Activated CD8-positive, alpha-beta memory T cell treated with anti-CD3 and anti-CD28 coated beads for 4 hours (primary cell): ENCODE data around the gene FXR2.
A peak's percentile ranks its signal among the peaks of the same experiment; 100 is the strongest.
"Not testable (repeated sequence)": the region's sequence is repeated elsewhere in the genome, so short reads cannot be mapped to it uniquely, and the experiment has no call there.

ENCODE experiments used
- DNase-seq, 2 donors: peaks; one replicate each; pipeline ENCODE4 v3.0.0-alpha.2; 2020; ENCODE audit warnings: low read depth in 2 of 2

Gene FXR2

DNA sequence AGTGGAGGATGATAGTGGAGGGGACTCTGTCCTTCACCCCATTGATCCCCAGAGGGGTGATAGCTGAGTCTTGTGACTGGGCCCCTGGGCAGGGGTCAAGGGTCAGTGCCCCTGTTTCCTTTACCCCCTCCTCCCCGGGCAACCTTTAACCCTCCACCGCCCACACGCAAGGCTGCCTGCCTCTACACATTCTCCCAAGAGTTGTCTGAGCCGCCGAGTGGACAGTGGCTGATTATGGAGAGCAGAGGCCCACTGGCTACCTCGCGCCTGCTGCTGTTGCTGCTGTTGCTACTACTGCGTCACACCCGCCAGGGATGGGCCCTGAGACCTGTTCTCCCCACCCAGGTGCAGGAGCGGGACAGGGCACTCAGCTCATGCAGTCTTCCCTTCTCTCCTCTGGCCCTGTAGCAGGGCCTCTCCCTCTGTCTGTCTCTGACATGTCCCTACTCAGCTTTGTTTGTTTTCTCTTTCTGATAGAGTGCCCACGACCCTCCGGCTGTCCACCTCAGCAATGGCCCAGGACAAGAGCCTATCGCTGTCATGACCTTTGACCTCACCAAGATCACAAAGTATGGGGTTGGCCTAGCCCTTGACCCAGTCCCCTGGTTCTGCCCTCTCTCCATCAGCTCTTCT lies 15.4 kb upstream of the FXR2 start, which contains the start of gene SHBG:
Gene SHBG (plus strand): TSS at position 197 of the 633 bp plus-strand sequence. CDS start 38 bp downstream, at position 235.
- DNase-seq, result no peak

DNA sequence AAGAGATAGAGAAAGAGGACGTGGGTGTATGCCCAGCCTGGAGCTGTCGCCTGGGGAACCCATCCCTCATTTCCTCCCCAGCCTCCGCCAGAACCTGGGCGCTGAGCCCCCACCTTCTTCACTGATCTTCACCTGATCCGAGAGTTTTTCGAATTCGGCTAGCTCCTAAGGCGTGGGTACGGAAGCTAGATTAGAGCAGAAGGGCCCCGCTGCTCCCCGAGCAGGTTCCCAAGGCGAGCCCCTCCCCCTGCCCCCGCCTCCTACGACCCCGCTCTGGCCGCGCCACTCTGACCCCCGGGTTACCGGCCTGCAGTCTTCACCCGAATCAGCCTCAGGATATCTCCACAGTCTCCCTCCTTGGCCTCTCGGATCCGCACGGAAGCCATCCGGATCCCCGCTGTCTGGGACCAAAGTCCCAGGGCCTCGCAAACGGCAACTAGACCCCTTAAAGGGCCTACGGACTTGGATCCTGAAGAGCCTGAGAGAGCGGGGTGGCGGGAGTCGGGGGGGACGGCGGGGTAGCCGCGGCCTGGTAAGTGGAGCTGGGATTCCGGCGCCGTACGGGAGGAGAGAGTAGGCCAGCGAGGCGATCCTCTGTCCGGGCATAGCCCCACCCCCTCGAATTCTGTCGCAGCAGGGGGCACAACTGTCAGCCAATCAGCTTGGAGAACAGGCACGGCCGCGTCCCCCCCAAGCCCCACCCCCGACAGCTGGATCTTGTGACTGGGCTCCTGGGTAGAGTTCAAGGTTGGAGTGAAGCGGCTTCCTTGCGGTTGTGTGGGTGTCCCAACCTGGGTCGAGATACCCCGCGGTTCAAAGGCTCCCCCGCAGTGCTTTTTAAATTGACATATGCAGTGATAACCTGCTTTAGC lies 12.8 kb upstream of the FXR2 start, which contains the start of gene SAT2:
Gene SAT2 (minus strand): TSS at position 572 of the 872 bp plus-strand sequence. CDS start 186 bp downstream, at position 386.
- DNase-seq, result peak; percentile 80

DNA sequence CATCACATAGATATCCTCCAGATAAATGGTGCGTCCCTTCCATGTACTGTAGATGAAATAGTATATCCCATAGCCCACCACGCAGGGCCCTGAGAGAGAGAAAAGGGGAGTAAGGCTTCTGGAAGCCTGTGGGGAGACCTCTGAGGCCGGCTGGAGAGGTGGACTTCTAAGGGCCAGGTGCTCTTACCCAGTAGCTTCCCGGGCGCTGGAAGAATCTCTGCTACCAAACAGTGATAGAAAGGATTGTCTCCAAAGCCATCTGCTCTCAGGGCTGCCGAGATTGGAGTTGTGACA lies 12.2 kb upstream of the FXR2 start:
- no peak for DNase-seq

DNA sequence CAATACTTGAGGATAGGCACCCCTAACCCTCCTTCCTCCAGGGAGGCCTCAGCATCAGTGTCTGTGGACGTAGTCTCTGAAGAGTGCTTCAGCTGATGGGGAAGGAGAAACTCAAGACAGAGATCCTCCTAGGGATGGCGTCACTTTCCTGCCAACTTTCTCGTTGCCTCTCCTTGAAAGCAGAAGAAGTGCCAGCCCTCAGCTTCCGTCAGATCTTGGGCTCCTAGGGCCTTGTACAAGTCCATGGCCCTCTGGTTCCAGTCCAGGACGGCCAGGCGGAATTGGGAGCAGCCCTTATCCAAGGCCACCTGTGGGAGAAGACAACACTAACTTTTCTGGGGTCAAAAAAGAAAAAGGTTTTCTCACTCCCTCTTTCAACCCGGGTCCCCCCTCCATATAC lies 11.6 kb upstream of the FXR2 start:
- no peak for DNase-seq

DNA sequence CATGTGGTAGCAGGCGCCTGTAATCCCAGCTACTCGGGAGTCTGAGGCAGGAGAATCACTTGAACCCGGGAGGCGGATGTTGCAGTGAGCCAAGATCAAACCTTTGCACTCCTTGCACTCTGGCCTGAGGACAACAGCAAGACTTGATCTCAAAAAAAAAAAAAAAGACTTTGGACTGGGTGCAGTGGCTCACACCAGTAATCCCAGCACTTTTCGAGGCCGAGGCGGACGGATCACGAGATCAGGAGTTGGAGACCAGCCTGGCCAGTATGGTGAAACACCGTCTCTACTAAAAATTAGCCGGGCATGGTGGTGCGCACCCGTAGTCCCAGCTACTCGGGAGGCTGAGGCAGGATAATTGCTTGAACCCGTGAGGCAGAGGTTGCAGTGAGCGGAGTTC lies 11.1 kb upstream of the FXR2 start:
- not testable (repeated sequence) for DNase-seq

DNA sequence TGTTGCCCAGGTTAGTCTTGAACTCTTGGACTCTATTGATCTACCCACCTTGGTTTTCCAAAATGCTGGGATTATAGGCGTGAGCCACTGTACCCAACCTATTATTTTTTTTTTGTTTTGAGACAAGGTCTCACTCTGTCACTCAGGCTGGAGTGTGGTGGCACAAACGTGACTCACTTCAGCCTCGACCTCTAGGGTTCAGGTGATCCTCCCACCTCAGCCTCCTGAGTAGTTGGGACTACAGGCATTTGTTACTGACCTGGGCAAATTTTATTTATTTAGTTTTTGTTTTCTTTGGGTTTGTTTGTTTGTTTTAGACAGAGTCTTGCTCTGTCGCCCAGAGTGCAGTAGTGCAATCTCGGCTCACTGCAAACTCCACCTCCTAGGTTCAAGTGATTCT lies 9.0 kb upstream of the FXR2 start:
- DNase-seq, result no peak

DNA sequence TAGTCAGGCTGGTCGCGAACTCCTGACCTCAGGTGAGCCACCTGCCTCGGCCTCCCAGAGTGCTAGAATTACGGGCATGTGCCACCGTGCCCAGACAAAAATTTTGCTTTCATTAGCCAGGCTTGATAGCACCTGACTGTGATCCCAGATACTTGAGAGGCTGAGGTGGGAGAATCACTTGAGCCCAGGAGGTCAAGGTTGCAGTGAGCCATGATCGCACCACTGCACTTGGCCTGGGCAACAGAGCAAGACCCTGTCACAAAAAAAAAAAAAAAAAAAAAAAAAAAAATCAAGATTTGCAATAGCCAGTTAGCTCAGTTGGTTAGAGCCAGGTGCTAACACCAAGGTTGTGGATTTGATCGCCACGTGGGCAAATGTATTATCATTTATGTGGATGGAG lies 6.1 kb upstream of the FXR2 start:
- DNase-seq, result no peak

DNA sequence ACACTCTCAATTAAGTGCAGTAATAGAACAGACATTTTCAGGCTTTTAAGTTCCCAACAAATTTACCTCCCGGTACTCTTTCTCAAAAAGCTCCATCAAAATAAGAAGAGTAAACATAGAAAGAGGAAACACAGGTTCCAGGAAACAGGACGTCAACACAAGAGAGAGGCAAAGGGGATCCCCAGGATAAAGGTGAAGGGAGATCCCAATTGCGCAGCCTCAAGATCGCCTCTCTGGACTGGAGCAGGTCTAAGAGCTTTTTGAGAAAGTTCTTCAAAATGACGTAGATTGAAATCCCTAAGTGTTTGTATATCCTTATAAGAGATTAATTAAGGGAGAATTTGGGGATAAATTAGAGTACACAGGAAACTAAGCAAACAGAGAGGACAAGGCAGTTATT lies 3.9 kb upstream of the FXR2 start:
- DNase-seq, result no peak

DNA sequence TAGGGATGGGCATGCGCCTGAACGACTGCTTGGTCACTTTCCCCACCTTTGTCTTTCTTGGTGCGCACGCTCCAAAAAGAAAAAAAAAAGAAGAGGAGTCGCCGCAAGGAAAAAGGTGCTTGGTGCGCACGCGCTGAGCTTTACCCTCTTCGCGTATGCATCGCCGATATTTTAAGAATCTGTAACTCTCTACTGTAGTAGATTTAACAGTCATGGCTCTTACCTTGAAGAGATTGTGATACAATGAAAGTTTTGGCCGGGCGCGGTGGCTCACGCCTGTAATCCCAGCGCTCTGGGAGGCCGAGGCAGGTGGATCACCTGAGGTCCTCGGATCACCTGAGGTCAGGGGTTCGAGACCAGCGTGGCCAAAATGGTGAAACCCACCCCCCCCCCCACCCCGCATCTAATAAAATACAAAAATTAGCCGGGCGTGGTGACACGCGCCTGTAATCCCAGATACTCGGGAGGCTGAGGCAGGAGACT lies 609 bp upstream of the FXR2 start:
- no peak for DNase-seq

DNA sequence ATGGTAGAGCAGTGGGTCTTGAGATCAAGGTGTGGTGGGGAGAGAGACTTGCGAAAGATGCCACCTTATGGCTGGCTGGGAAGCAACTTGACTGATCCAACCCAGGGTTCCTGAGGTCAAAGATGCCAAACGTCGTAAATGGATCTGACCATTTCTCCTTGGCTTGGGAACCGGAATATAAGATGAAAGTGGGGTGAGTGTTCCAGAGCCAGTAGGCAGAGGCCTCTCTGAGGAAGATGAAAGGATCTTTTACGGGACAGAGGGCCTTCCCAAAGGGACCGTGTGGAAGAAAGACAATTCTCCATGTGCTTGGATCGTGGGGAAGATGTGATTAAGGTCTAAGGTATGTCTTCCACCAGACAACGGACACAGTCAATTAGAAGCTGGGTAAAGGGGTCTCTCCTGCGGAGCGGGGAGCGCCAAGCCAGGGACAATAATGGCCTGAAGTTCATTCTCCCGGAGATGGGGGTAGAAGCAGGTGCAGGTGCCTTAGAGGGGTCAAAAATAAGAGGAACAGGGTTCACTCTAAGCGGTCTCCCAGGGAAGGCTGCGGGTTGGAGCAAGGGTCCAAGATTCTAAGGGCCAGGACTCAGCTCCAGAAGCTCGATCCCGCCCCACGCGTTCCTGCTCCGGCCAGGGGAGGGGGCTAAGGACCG lies 800 bp downstream of the FXR2 start:
- DNase-seq, result no peak

DNA sequence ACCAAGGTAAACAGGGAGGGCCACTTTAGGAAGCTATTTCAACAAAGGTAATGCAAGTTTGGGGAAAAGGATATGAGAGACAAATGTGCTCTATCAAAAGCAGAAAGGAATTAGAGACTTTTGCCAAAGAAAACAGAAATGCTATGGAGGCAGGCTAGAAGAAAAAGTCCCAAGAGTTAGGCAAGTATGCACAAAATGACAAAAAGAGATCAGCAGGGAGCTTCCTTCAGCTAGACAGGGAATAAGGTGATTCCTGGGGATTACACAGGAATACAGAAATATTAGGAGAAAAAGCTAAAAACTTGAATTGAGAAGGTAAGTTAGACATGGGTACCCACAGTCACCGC lies 2.4 kb downstream of the FXR2 start:
- DNase-seq, result no peak

DNA sequence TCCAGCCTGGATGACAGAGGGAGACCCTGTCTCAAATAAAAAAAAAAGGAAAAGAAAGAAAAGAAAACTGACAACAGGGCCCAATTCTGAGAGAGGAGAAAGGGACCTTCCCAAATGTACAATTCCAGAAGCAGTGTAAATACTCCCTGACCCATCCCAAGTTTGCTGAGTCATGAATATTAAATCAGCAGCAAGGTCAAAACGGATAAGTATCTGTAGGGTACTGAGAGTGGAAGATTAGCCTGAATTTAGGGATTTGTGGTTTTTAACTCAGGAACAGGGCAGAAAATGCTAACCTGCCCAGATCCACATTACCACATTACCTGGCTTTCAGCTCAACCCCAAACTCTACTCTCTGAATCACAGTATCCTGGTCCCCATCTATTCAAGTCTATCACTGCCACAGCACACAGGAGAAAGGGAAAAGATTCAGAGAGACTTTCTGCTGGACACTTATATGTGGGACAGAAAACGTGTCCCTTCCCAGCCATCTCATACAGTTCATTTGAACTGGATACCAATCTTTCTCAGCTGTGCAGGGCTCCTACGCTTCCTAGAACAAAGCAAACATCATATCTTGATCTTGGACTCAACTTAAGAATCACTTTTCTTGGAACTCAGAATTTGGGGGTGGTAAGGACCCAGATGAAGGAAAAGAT lies 2.9 kb downstream of the FXR2 start:
- no peak for DNase-seq

DNA sequence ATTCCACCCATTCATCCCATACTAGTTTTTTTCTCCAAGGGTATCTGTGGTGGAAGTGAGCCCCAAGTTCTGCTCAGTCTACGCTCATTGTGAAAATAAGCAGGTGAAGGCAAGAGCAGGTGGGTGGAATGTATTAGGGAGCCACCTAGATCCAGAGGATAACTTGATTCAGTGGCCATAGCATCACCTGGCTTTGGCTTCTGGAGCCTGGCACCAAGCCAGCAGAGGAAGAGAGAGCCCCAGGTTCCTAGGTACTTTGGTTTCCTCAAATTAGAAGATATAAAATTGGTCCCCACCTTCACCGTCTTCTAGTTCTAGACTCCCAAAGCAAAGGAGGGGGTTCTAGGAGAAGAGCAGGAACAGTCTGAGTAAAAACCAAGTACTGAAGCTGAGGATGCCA lies 4.1 kb downstream of the FXR2 start:
- DNase-seq, result no peak

DNA sequence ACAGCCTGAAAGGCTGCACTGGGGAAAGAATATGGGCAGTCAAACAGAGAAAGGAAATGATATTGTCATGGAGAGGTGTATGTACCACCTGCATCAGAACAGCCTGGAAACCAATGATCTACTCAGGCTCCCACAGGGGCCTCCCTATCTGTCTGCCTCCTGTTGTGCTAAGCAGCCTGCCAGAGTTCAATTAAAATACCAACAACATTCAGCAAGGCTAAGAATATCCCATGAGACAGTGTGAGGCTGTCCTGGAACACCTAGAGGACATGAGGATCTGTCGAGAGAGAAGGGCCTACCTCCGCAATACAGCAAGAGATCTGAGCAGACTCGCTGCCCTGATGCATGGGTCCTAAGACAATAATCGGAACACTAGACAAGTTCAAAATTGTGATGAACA lies 8.4 kb downstream of the FXR2 start:
- no peak for DNase-seq

DNA sequence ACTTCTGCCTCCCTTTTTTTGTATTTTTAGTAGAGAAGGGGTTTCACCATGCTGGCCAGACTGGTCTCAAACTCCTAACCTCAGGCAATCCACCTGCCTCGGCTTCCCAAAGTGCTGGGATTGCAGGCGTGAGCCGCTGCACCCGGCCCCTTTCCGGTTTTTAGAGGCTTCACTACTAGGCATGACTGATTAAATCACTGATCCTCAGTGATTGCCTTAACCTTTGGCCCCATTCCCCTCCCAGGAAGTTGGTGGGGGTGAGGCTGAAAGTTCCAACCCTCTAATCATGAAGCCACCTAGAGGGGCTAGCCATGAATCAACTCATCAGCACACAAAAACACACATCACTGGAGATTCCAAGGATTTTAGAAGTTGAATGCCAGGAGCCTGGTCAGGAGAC lies 17.1 kb downstream of the FXR2 start:
- not testable (repeated sequence) for DNase-seq

DNA sequence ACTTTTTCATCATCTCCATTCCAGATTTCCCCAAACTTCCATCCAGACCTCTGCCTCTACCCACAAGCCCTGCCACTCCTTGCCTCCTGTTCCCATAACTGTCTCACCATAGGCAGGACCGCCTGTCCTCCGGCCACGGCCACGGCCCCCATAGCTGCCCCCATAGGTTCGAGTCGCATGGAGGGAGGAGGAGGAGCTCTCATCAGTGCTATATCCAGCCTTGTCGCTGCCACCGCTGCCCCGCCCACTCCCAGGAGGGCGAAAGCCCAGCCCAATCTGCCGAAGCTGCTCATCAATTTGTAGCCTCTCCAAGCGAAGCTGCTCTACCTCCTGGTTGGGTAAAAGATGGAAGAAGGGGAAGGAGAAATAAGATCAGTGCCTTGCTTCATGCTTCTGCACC lies 21.4 kb downstream of the FXR2 start:
- no peak for DNase-seq

DNA sequence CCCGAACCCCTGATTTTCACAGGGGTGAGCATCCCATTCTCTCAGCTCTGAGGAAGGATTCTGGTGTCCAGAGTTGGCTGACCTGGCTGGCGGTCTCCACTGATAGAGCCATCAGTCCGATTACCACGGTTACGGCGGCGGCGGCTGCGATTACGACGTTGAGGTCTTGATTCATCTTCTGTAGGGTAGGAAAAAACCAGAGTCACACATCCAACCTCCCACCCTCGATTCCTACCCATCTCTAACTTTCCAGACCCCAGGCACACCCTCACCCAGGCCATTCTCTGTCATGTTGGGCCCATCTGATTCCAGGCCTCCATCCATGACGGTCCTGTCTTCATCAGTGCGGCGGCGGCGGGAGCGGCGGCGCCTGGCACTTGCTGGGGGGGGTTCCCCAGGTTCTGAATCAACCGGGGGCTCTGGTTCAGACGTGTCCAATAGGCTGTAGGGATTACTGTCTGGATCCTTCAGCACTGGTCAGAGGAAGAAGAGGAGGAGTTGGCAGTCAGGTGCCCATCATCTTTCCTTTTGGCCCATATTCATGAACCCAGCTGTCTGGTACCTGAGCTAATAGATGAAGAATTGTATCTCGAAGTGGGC lies 22.2 kb downstream of the FXR2 start:
- DNase-seq, result no peak

DNA sequence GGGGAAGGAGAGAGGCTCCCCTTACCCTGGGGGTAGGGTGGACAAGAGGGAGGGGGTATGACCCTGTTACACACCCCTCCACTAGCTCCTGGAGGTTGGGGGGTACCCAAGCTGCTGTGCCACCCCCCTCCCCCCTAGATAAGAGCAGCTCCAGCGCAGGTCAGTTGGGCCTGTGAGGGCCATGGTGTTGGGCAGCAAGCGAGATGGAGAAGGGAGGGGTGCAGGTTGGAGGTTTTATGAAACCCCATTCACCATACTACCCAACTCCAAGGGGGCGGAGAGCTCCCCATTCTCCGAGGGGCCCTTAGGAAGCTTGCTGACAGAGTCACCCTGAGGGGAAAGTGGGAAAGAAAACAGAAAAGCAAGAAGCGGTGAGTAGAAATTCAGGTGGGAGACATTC lies 23.1 kb downstream of the FXR2 start:
- no peak for DNase-seq

DNA sequence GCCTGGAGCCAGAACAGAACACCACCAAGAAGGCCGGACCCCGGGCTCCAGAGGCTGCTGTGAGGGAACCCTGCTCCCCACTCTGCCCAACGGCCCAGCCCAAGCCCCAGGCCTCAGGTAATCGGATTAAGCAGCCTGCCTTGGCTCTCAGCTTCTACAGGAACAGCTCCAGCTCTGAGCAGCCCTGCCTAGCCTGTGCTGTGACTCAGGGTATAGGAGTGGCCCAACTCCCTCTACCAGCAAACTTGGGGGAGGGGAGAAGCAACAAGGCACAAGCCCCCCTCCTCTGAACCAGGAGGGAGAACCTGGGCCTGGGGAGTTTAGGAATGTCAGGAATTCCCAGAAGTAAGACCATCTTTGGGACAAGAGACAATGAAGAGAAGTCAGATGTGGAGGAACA lies 24.0 kb downstream of the FXR2 start:
- no peak for DNase-seq

DNA sequence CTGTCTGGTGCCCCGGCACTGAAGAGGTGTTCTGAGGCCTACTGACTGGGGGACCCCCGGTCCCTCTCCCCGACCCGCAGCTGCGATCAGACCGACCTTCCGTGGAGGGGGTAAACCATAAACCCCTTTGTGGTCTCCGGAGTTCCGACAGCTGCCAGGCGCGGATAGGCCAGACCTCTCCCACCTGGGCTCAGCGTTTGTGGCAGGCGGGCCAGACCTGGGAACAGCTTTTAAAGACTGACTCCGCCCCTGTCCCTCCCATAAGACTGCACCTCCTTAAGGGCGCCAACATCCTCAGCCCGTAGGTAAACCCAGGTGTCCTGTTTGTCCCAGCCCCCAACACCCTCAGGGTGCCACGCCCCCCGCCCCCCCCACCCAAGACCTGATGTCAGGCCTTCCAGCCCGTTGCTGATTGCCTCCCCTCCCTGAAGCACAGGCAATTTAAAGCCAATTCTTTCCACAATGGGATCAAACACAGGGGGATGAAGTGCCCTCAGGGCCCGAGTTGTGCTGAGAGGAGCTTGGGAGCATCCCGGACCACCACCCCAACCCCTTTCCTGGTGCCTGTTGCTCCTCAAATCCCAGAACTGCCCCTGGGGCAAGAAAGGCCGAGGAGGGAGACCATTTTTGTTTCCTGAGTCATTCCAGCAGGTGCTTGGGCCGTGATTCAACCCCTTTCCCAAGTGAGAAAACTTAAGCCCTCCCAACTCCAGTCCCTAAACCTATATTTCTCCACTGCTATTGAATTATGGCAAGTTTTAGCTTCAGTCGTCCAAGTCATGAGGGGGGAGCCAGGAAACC lies 24.6 kb downstream of the FXR2 start, which contains the start of gene SOX15:
Gene SOX15 (minus strand): TSS at position 204 of the 801 bp plus-strand sequence. CDS start 418 bp downstream, outside the sequence.
- no peak for DNase-seq
